Measurements from ENCODE around the gene AGAP1.

The AGAP1 gene

DNA sequence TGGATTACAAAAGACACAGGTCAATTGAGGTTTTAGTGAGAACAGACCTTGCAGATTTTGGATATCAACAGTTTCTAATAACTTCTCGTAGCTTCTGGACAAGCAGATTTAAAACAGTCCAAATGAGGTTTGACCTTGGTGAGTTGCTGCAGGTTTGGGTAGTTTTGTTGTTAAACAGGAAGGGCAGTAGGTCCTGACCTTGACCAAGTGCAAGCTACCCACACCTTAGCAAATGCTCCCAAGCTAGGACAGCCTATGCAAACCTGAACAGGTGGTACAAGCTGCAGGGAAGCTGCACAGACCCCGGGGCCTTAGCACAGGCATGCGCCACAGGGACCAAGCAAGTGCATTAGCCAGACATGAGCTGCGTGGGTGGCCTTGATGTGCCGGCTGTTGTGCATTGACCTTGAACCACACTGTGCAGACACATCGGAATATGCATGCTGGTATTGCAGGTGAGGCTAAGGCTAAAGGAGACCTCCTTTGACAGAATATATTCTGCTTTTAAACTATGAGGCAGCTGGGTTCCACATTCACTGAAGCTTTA, 40.2 kb upstream of the AGAP1 start:
- no peak for TF ChIP-seq CTCF (IDR thresholded peaks at IDR 0.05; ENCODE audit: insufficient read depth, low read depth, low read length, missing control alignments)
- no peak for DNase-seq (ENCODE audit: low read depth)
- no peak overlapping the region for H3K4me3 ChIP-seq (ENCODE audit: low read depth, low read length)

GRCh38 chr2:235458839-235459273, 35.0 kb upstream of the AGAP1 start:
- DNase-seq (ENCODE audit: low read depth), result no peak
- no peak for TF ChIP-seq CTCF (IDR thresholded peaks at IDR 0.05; ENCODE audit: insufficient read depth, low read depth, low read length, missing control alignments)
- no peak overlapping the region for H3K4me3 ChIP-seq (ENCODE audit: low read depth, low read length)

DNA sequence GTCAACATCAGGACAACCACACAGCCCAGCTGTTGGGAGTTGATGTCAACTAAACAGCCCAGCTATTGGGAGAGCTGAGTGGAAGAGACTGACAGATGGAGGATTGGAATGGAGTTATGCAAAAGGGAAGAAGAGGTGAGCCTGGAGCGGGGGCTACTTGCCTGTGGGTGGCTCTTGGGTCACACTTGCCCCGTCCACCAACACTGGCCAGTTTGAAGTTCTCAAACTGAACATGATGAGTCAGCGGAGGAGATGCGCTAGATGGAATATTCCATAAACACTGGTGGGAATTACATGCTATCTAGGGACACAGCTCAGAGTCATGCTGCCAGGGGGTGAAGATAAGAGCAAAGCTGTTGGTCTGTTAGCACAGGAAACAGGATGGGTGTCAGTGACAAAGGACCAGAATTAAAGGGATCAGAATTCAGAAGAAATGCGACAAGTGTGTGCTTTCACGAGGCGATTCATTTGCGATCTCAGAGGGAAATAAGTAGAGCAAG, 33.2 kb upstream of the AGAP1 start:
- no peak overlapping the region for H3K4me3 ChIP-seq (ENCODE audit: low read depth, low read length)
- no peak for DNase-seq (ENCODE audit: low read depth)
- no peak for TF ChIP-seq CTCF (IDR thresholded peaks at IDR 0.05; ENCODE audit: insufficient read depth, low read depth, low read length, missing control alignments)

DNA sequence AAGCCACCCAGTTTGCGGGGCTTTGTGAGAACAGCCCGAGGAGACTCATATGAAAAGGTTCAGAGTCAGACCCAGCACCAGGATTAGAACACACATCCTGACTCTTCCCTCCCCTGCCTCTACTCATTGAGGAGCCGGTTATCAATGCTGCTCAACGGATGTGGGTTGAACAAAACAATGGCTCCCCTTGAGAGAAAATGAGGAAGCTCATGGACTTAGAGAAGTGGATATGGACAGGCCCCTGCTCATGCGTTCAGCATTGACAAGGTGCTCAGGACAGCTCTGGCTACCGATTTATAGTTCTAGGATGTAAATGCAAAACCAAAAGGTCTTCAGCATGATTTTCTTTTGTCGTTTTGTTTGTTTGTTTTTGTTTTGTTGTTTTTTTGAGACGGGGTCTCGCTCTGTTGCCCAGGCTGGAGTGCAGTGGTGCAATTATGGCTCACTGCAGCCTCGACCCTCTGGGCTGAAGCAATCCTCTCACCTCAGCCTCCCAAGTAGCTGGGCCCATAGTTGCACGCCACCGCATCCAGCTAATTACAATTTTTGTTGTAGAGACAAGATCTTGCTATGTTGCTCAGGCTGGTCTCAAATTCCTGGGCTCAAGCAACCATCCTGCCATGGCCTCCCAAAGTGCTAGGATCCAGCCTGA, 32.0 kb upstream of the AGAP1 start:
- DNase-seq (ENCODE audit: low read depth), result no peak
- no peak for TF ChIP-seq CTCF (IDR thresholded peaks at IDR 0.05; ENCODE audit: insufficient read depth, low read depth, low read length, missing control alignments)
- no peak overlapping the region for H3K4me3 ChIP-seq (ENCODE audit: low read depth, low read length)

GRCh38 chr2:235462415-235462790, 31.4 kb upstream of the AGAP1 start:
- TF ChIP-seq CTCF (IDR thresholded peaks at IDR 0.05; ENCODE audit: insufficient read depth, low read depth, low read length, missing control alignments), result no peak
- no peak for DNase-seq (ENCODE audit: low read depth)
- no peak overlapping the region for H3K4me3 ChIP-seq (ENCODE audit: low read depth, low read length)

DNA sequence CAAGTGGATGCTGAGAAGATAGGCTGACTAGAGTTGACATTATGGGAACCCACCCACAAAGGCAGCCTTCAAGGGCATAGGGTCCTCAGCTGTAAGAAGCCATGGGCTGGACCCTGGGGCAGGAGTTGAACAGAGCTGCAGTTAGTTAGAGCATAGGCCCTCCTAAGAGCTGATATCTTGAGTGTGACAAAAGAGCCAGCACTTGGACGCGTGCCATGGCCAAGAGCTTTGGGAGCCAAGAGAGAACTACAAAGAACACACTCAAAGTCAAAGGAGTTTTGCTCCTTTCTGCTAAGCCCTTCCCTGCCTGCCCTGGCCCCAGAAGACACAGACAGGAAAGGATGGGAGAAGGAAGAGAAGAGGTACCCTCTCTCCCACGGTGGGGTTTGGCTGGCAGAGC, 29.9 kb upstream of the AGAP1 start:
- no peak for TF ChIP-seq CTCF (IDR thresholded peaks at IDR 0.05; ENCODE audit: insufficient read depth, low read depth, low read length, missing control alignments)
- no peak for DNase-seq (ENCODE audit: low read depth)
- H3K4me3 ChIP-seq (ENCODE audit: low read depth, low read length), result no peak overlapping the region

DNA sequence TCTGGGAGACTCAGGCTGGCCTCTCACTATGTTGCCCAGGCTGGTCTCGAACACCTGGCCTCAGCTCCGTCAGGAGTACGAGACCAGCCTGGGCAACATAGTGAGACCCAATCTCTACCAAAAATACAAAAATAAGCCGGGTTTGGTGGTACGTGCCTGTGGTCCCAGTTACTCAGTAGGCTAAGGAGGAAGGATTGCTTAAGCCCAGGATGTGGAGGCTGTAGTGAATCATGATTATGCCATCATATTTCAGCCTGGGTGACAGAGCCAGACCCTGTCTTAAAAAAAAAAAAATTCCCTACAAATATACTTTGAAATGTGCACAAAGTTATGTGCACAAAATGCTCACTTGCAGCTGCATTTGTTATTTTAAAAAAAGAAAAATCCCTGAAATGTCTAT, 26.3 kb upstream of the AGAP1 start:
- H3K4me3 ChIP-seq (ENCODE audit: low read depth, low read length), result no peak overlapping the region
- no peak for TF ChIP-seq CTCF (IDR thresholded peaks at IDR 0.05; ENCODE audit: insufficient read depth, low read depth, low read length, missing control alignments)
- no peak for DNase-seq (ENCODE audit: low read depth)

Data from GM12865 (cell line).